Middle frontal gyrus (tissue), 1 donor: ENCODE results near the gene ZBTB20.

Source experiments
- DNase-seq: peaks from one replicate; pipeline ENCODE4 v3.0.0-alpha.2; 2015; ENCODE audit warnings: low spot score; ENCODE audit errors: extremely low spot score

Gene ZBTB20

GRCh38 chr3:114490829-114491228, 656.3 kb downstream of the ZBTB20 start:
- no peak for DNase-seq

GRCh38 chr3:114487502-114487901, 659.6 kb downstream of the ZBTB20 start:
- DNase-seq, result no peak

GRCh38 chr3:114484919-114485318, 662.2 kb downstream of the ZBTB20 start:
- DNase-seq, result no peak

GRCh38 chr3:114481113-114481512, 666.0 kb downstream of the ZBTB20 start:
- DNase-seq, result no peak

GRCh38 chr3:114480442-114480841, 666.6 kb downstream of the ZBTB20 start:
- no peak for DNase-seq

GRCh38 chr3:114478801-114479200, 668.3 kb downstream of the ZBTB20 start:
- no peak for DNase-seq

GRCh38 chr3:114476511-114476910, 670.6 kb downstream of the ZBTB20 start:
- DNase-seq, result no peak

GRCh38 chr3:114471478-114471877, 675.6 kb downstream of the ZBTB20 start:
- DNase-seq, result no peak

GRCh38 chr3:114469070-114469469, 678.0 kb downstream of the ZBTB20 start:
- DNase-seq, result no peak

- no peak for DNase-seq
Measured at GRCh38 chr3:114466816-114467215, 680.3 kb downstream of the ZBTB20 start.

GRCh38 chr3:114466251-114466650, 680.8 kb downstream of the ZBTB20 start:
- no peak for DNase-seq

GRCh38 chr3:114464548-114464947, 682.5 kb downstream of the ZBTB20 start:
- DNase-seq, result no peak

GRCh38 chr3:114462750-114463149, 684.3 kb downstream of the ZBTB20 start:
- no peak for DNase-seq

- DNase-seq, result no peak
Measured at GRCh38 chr3:114460459-114460858, 686.6 kb downstream of the ZBTB20 start.

GRCh38 chr3:114456742-114457141, 690.3 kb downstream of the ZBTB20 start:
- DNase-seq, result no peak

- DNase-seq, result no peak
Measured at GRCh38 chr3:114455432-114455831, 691.7 kb downstream of the ZBTB20 start.

GRCh38 chr3:114454551-114455251, 692.4 kb downstream of the ZBTB20 start:
- no peak for DNase-seq

- no peak for DNase-seq
Measured at GRCh38 chr3:114453361-114453780, 693.7 kb downstream of the ZBTB20 start.

- DNase-seq, result no peak
Measured at GRCh38 chr3:114452937-114453336, 694.2 kb downstream of the ZBTB20 start.

- no peak for DNase-seq
Measured at GRCh38 chr3:114452256-114452655, 694.8 kb downstream of the ZBTB20 start.

GRCh38 chr3:114451561-114452018, 695.5 kb downstream of the ZBTB20 start:
- no peak for DNase-seq

GRCh38 chr3:114451051-114451451, 696.0 kb downstream of the ZBTB20 start:
- DNase-seq, result no peak

GRCh38 chr3:114450008-114450596, 697.0 kb downstream of the ZBTB20 start:
- no peak for DNase-seq
